GM21717 (cell line): Measurements from ENCODE around the gene ITPR3.

Experiments used
- ATAC-seq: cut with Tn5 transposase; IDR thresholded peaks from one replicate; pipeline ENCODE4 v1.9.1; 2021; ENCODE audit warnings: mild to moderate bottlenecking, moderate library complexity; ENCODE audit not compliant: unreplicated experiment

ITPR3 gene

DNA sequence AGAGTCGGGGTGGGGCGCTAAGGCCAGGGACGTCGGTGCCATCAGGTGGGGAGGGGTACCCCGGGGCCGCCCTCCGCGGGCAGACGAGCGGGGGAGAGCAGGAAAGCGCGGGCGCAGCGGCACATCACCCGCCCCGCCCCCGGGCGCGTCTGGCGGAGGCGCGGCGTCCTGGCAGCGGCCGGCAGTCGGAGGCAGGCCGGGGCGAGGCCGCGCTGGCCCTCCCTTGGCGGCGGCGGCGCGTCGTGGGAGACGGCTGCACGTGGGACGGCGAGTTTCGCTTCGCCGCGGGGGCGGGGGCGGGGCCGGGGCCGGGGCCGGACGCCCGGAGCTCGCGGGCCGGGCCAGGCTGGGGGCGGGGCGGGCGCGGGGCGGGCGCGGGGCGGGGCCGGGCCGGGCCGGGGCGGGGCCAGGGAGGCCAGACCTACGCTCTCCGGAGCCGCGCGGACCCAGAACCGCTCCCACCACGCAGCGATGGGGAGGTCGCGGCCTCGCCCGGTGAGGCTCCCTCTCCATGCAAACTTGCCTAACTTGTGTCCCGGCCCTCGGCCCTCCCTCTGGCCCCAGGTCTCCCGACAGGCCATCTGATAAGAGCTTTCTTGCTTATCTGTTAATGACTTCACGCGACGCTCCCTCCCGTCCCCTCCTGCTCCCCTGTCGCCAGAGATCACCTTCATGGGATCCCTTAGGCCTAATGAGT lies 12.5 kb downstream of the ITPR3 start:
- no peak for ATAC-seq

- no peak for ATAC-seq
Measured at GRCh38 chr6:33634161-33634727, 13.1 kb downstream of the ITPR3 start.

DNA sequence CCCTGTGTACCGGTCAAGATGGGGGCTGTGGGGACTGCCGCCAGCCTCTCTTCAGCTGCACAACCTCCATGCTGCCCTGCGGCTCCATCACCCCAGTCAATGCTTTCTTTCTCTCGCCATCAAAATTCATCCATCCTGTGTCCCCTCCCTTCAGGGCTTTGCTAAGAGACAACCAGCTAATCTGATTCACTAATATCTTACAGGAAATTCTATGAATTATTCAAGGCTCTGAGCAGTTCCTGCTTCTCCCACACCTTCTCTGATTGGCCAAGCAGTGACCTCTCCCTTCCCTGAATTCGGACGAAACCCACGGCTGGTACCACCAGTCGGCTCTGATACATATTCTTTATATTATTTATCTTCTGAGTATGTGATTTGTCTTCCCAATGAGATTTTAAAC lies 13.8 kb downstream of the ITPR3 start:
- ATAC-seq, result no peak

- ATAC-seq, result no peak
Measured at GRCh38 chr6:33636655-33637054, 15.5 kb downstream of the ITPR3 start.

GRCh38 chr6:33638556-33638955 lies 17.4 kb downstream of the ITPR3 start:
- ATAC-seq, result no peak

DNA sequence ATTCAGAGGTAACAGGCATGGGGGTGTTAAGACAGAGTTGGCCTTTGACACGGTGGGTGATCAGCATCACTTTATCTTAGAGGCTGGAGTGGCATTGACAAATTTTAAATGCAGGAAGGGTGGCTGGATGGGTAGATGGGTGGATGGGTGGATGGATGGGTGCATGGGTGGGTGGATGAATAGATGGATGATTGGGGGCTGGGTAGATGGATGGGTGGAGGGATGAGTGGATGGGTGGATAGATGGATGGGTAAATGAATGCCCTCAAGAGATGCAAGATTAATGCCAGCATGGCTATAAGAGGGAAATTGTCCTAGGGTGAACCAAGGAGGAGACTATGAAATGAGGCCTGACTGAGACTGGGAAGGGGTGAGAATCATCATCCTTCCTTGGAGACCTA lies 18.4 kb downstream of the ITPR3 start:
- no peak for ATAC-seq

GRCh38 chr6:33640361-33640760 lies 19.2 kb downstream of the ITPR3 start:
- ATAC-seq, result no peak

GRCh38 chr6:33641144-33641543 lies 20.0 kb downstream of the ITPR3 start:
- ATAC-seq, result no peak

- ATAC-seq, result no peak
Measured at GRCh38 chr6:33641602-33642001, 20.5 kb downstream of the ITPR3 start.

DNA sequence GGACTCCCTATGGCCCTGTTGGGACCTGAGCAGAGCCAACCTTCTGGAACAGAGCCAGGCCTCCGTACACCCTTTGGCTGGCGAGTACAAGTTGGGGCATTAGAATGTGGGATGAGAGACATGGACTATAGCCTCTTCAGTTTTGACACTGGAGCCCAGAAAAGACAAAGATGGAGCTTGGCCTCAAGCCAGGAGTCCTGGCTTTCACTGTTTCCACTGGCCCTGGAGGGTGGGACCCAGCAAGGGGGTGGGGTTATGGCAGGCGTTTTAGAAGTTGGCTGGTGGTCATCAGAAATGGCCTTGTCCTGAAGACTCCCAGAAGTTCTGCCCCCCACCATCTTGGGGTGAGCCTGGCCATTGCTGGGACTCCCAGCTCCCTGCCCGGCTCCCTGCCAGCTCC lies 21.8 kb downstream of the ITPR3 start:
- ATAC-seq, result no peak

DNA sequence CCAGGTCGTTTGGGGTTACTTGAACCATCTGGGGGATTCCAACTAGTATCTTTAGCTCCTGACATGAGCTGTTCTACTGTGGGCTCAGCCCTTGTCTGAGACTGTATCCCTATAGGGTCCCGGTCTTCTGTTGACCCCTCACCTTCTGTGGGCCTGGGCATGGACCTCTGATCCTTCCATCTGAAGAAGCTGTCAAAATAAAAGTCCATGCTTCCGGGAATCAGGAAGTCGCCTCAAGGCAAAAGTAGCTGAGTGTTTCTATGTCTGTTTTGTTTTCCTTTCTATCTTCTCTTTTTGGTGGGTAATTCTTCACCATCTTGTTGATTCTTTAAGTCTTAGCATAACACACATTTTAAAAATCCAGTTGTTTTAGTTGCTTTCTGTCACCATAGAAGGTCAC lies 30.3 kb downstream of the ITPR3 start:
- ATAC-seq, result no peak

- ATAC-seq, result no peak
Measured at GRCh38 chr6:33652002-33652401, 30.9 kb downstream of the ITPR3 start.

DNA sequence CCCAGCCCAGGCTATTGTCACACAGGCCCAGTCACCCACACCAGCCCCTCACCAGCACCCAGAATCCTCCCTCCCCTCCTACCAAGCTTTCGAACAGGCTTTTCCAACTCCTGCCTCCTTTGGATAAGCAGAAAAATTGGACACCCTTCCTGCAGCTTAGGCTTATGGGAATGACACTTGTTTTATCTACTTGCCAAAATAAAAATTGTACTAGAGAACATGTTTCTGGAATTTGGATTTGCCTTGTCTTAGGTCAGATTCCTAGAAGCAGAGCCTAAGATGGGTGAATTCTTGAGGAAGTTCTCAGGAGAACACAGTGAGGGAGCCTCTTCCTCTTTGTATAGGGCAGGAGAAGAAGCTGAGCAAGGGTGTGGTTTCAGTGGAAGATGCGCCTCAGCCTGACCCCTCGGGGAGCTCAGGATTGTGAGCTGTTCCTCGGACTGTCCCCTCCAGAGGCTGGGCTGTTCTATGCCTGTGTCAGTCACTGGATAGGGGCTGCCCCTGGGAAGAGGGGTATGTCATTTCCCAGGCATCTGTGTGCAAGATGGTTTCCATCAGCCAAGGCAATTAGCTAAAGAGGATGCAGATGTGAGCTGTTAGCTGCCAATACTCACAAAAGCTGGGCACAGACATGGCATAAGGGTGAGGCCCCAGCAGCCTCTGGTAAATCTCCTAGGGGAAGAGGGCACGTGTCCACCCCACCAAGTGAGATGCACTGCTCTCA lies 33.9 kb downstream of the ITPR3 start:
- no peak for ATAC-seq

- ATAC-seq, result no peak
Measured at GRCh38 chr6:33656844-33657243, 35.7 kb downstream of the ITPR3 start.

GRCh38 chr6:33658982-33659689 lies 38.0 kb downstream of the ITPR3 start:
- ATAC-seq, result no peak

- no peak for ATAC-seq
Measured at GRCh38 chr6:33659986-33660385, 38.9 kb downstream of the ITPR3 start.

- no peak for ATAC-seq
Measured at GRCh38 chr6:33661106-33661838, 40.1 kb downstream of the ITPR3 start.

- ATAC-seq, result no peak
Measured at GRCh38 chr6:33662318-33662717, 41.2 kb downstream of the ITPR3 start.

DNA sequence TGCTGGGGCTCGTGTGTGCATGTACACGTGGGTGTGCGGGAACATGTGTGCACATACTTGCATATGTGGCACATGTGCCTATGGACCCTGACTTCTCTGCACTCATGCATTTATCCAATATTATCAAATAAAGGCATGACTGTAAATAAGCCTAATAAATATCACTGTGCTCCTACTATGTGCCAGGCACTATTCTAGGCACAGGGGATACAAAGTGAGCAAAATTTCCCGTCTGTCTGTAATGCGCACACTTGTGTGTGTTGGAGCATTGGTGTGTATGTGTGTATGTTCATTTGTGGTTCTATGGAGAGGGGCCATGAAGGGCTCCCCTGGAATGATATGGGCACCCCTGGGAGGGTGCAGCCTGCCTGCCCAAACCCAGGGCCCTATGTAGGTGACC lies 41.9 kb downstream of the ITPR3 start:
- ATAC-seq, result no peak

- ATAC-seq, result no peak
Measured at GRCh38 chr6:33663727-33664449, 42.8 kb downstream of the ITPR3 start.
